Astrocyte (in vitro differentiated cells and primary cell): ENCODE results near the gene RPS3. TPM values are rescaled to one million over a fixed set of nuclear protein-coding genes. Genes with fewer than 3 reads are reported as not detected.

Experiments used
- DNase-seq: peaks from one replicate; pipeline ENCODE4 v3.0.0-alpha.2; 2010; ENCODE audit warnings: low read depth
- FAIRE-seq: peaks from 2 replicates; lab custom pipeline; 2011; peaks lifted over from hg19 to GRCh38; lab: Jason Lieb, UNC
- H2AFZ ChIP-seq: 2 replicates; pipeline ENCODE4 v1.6.0; 2012; ENCODE audit warnings: low read depth, low read length, inconsistent platforms
- H3K27ac ChIP-seq: 2 replicates; pipeline ENCODE4 v1.5.1; 2011; ENCODE audit warnings: low read depth, low read length, inconsistent platforms
- H3K27me3 ChIP-seq: 2 replicates; pipeline ENCODE4 v1.6.0; 2011; ENCODE audit warnings: low read length, inconsistent platforms; ENCODE audit not compliant: insufficient read depth
- H3K36me3 ChIP-seq: 2 replicates; pipeline ENCODE4 v1.5.1; 2011; ENCODE audit warnings: low read length, inconsistent platforms; ENCODE audit not compliant: insufficient read depth
- H3K4me1 ChIP-seq: 2 replicates; pipeline ENCODE4 v1.5.1; 2011; ENCODE audit warnings: low read length, inconsistent platforms; ENCODE audit not compliant: insufficient read depth
- H3K4me2 ChIP-seq: 2 replicates; pipeline ENCODE4 v1.6.0; 2012; ENCODE audit warnings: low read length, inconsistent platforms
- H3K4me3 ChIP-seq: 2 replicates; pipeline ENCODE4 v1.5.1; 2011; ENCODE audit warnings: low read depth, mild to moderate bottlenecking, low read length, inconsistent platforms; ENCODE audit not compliant: insufficient read depth
- H3K79me2 ChIP-seq: 2 replicates; pipeline ENCODE4 v1.6.0; 2012; ENCODE audit warnings: mild to moderate bottlenecking, low read length, inconsistent platforms; ENCODE audit not compliant: insufficient read depth
- H3K9ac ChIP-seq: 2 replicates; pipeline ENCODE4 v1.6.0; 2012; ENCODE audit warnings: mild to moderate bottlenecking, low read length, inconsistent platforms
- H3K9me3 ChIP-seq: 2 replicates; pipeline ENCODE4 v1.5.1; 2012; ENCODE audit warnings: low read depth, mild to moderate bottlenecking, low read length, inconsistent platforms; ENCODE audit not compliant: insufficient read depth
- H4K20me1 ChIP-seq: 2 replicates; pipeline ENCODE4 v1.6.0; 2012; ENCODE audit warnings: low read length, inconsistent platforms; ENCODE audit not compliant: insufficient read depth
- H3K27ac Mint-ChIP-seq: one replicate; pipeline ENCODE4 v1.8.0; 2021; ENCODE audit warnings: mild to moderate bottlenecking, mixed read lengths; ENCODE audit not compliant: unreplicated experiment
- H3K27me3 Mint-ChIP-seq: one replicate; pipeline ENCODE4 v1.8.0; 2021; ENCODE audit warnings: low read depth, mixed read lengths; ENCODE audit not compliant: unreplicated experiment
- H3K36me3 Mint-ChIP-seq: one replicate; pipeline ENCODE4 v1.8.0; 2021; ENCODE audit warnings: low read depth, mixed read lengths; ENCODE audit not compliant: unreplicated experiment
- H3K4me1 Mint-ChIP-seq: one replicate; pipeline ENCODE4 v1.8.0; 2021; ENCODE audit warnings: low read depth, mixed read lengths; ENCODE audit not compliant: unreplicated experiment
- H3K4me3 Mint-ChIP-seq: one replicate; pipeline ENCODE4 v1.8.0; 2021; ENCODE audit warnings: mild to moderate bottlenecking, moderate library complexity, mixed read lengths; ENCODE audit not compliant: unreplicated experiment
- H3K9me3 Mint-ChIP-seq: one replicate; pipeline ENCODE4 v1.8.0; 2021; ENCODE audit warnings: mild to moderate bottlenecking, mixed read lengths; ENCODE audit not compliant: unreplicated experiment
- EZH2 ChIP-seq: IDR thresholded peaks from 2 replicates; pipeline ENCODE4 v1.6.1; 2012; ENCODE audit warnings: mild to moderate bottlenecking, low read length, inconsistent platforms; ENCODE audit not compliant: insufficient read depth
- total RNA-seq: library from RNA; stranded (reverse); gene quantifications from 2 replicates; pipeline ENCODE4 v1.2.1, GENCODE V29; 2021
- TF ChIP-seq, protein P1 (sequence below): IDR thresholded peaks from 2 replicates; pipeline ENCODE4 v1.5.1; 2011; ENCODE audit warnings: low read depth, mild to moderate bottlenecking, inconsistent platforms, low read length, moderate library complexity; ENCODE audit not compliant: insufficient read depth

Gene RPS3
- total RNA-seq, 1 donor from 2014 or later = 1,898 TPM

DNA sequence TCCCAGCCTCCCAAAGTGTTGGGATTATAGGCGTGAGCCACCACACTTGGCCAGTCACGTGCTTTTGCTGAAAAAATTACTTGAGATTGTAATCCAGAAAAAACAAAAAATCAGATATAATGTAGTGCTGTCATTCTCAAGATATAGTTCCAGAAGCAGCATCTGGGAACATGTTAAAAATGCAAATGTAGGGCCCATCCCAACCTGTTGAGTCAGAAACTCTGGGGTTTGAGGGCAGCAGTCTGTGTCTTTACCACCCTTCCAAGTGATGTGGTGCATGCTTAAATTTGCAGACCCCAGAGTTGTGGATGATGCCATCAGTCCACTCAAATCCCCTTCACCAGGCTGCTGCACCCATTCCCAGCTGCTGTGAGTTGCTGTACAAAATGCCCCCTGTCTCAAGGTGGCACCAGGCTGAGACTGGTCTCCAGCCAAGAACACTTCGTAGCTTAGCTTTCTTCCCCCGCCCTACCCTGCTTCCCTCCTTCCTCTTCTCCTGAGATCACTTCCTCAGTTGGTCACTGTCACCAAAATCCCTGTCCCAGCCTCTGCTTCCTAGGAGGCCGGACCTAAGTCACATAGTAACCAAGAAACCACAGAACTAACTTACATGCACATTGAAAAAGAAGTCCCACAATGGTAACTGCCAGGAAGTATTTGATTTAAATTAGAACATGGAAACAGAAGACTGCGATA lies 29.6 kb upstream of the RPS3 start:
- Mint-ChIP-seq H3K4me3 (no peak overlapping the region), H3K36me3 (no peaks in the 10 kb centered on the region), H3K9me3 (peaks cover 9% of the 10 kb centered on the region), H3K27ac (no peak overlapping the region), H3K4me1 (no peaks in the 10 kb centered on the region), H3K27me3 (no peaks in the 10 kb centered on the region)
- FAIRE-seq (no peak), DNase-seq (no peak)
- Histone ChIP-seq H3K4me2 (no peak overlapping the region), H4K20me1 (no peaks in the 10 kb centered on the region), H2AFZ (no peak overlapping the region), H3K9me3 (peaks cover 5% of the 10 kb centered on the region), H3K79me2 (no peaks in the 10 kb centered on the region), H3K4me1 (no peaks in the 10 kb centered on the region), H3K27me3 (peaks cover 10% of the 10 kb centered on the region), H3K36me3 (no peaks in the 10 kb centered on the region), H3K27ac (no peak overlapping the region), H3K4me3 (no peak overlapping the region), H3K9ac (no peak overlapping the region)
- no peak for TF ChIP-seq EZH2
- TF ChIP-seq, protein P1, sequence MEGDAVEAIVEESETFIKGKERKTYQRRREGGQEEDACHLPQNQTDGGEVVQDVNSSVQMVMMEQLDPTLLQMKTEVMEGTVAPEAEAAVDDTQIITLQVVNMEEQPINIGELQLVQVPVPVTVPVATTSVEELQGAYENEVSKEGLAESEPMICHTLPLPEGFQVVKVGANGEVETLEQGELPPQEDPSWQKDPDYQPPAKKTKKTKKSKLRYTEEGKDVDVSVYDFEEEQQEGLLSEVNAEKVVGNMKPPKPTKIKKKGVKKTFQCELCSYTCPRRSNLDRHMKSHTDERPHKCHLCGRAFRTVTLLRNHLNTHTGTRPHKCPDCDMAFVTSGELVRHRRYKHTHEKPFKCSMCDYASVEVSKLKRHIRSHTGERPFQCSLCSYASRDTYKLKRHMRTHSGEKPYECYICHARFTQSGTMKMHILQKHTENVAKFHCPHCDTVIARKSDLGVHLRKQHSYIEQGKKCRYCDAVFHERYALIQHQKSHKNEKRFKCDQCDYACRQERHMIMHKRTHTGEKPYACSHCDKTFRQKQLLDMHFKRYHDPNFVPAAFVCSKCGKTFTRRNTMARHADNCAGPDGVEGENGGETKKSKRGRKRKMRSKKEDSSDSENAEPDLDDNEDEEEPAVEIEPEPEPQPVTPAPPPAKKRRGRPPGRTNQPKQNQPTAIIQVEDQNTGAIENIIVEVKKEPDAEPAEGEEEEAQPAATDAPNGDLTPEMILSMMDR = no peak

DNA sequence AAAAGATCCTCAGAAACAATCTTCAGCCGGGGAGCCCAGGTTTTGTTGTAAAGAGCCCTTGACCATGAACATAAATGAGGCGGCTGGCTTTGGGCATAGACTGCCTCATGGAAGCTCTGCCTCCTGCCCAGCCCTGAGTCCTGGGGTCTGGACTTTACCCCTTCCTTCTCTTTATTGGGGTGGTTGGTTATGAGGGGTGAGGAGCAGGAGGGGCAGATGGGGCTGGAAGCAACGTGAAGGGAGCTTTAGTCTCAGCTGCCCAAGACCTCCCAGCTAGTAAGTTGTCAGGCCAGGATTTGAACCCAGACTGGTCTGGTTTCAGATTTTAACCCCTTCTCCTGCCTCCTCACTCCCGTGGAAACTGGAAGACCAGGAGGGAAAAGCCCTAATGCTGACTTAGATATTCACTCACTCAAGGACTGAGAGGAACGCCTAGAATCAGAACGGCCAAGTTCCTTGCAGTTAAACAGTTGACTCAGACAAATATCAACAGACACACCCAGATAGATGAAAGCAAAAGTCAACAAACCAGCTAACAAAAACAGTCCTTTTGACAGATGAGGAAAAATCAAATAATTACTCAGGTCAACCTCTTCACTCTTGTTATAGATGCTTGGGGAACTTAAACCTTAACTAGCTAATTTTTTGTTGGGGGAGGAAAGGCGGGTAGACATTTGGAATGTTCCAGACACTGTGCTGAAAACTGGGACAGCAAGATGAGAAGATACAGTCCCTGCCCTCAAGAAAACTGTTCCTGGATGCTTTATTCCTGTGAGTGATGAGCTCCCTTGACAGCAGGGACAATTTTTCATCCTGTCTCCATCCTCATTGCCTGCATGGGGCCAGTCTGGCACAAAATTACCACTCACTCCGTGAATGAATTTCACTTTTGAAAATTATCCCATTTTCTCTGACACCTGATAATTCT lies 27.1 kb upstream of the RPS3 start:
- no peaks in the 10 kb centered on the region for H3K36me3 ChIP-seq
- no peaks in the 10 kb centered on the region for H3K4me1 Mint-ChIP-seq
- no peak for DNase-seq
- peaks cover 7% of the 10 kb centered on the region for H3K9me3 Mint-ChIP-seq
- no peak overlapping the region for H3K4me3 ChIP-seq
- no peak overlapping the region for H3K4me2 ChIP-seq
- peaks cover 5% of the 10 kb centered on the region for H3K9me3 ChIP-seq
- H3K9ac ChIP-seq = no peak overlapping the region
- no peak overlapping the region for H2AFZ ChIP-seq
- no peaks in the 10 kb centered on the region for H4K20me1 ChIP-seq
- H3K79me2 ChIP-seq = no peaks in the 10 kb centered on the region
- no peak overlapping the region for H3K27ac ChIP-seq
- H3K27me3 Mint-ChIP-seq = peaks cover 13% of the 10 kb centered on the region
- H3K27ac Mint-ChIP-seq = no peak overlapping the region
- H3K4me3 Mint-ChIP-seq = no peak overlapping the region
- H3K4me1 ChIP-seq = no peaks in the 10 kb centered on the region
- no peak for FAIRE-seq
- no peaks in the 10 kb centered on the region for H3K36me3 Mint-ChIP-seq
- H3K27me3 ChIP-seq = peaks cover 10% of the 10 kb centered on the region
- TF ChIP-seq, protein P1 = no peak
- TF ChIP-seq EZH2 = no peak
